Spleen (tissue), 11 donors: ENCODE results near the gene PLCB2. TPM values are rescaled to one million over a fixed set of nuclear protein-coding genes. Genes with fewer than 3 reads are reported as not detected.

Experiments used
- DNase-seq: peaks from one replicate; pipeline ENCODE4 v3.0.0-alpha.2; 2020
- H3K27ac ChIP-seq, 8 donors: fragments of 200-600 bp; sonication (generic) in 7 of 8; 1 replicate in 4 of 8; 2 replicates in 4 of 8; pipeline versions ENCODE4 v1.5.0 to v1.8.0; 2016 to 2021; ENCODE audit warnings: inconsistent platforms in 4 of 8, mild to moderate bottlenecking in 4 of 8, moderate library complexity in 1 of 8
- H3K27me3 ChIP-seq, 7 donors: fragments of 200-600 bp; sonication (generic) in 6 of 7; replicated peaks in 1 of 7; 1 replicate in 4 of 7; 2 replicates in 3 of 7; pipeline versions ENCODE4 v1.5.0 to v1.8.0; 2016 to 2021; ENCODE audit warnings: inconsistent platforms in 3 of 7, mild to moderate bottlenecking in 1 of 7
- H3K36me3 ChIP-seq, 6 donors: fragments of 200-600 bp; sonication (generic) in 5 of 6; 1 replicate in 4 of 6; 2 replicates in 2 of 6; pipeline versions ENCODE4 v1.5.0 to v1.8.0; 2016 to 2021; ENCODE audit warnings: inconsistent platforms in 2 of 6
- H3K4me1 ChIP-seq, 6 donors: fragments of 200-600 bp; sonication (generic) in 5 of 6; 1 replicate in 3 of 6; 2 replicates in 3 of 6; pipeline versions ENCODE4 v1.5.0 to v1.8.0; 2016 to 2021; ENCODE audit warnings: inconsistent platforms in 3 of 6
- H3K4me3 ChIP-seq, 8 donors: fragments of 200-600 bp; sonication (generic) in 7 of 8; 1 replicate in 4 of 8; 2 replicates in 4 of 8; pipeline versions ENCODE4 v1.5.0 to v1.8.0; 2016 to 2021; ENCODE audit warnings: inconsistent platforms in 4 of 8, mild to moderate bottlenecking in 4 of 8, moderate library complexity in 2 of 8
- H3K9me3 ChIP-seq, 8 donors: fragments of 200-600 bp; sonication (generic) in 7 of 8; 1 replicate in 4 of 8; 2 replicates in 4 of 8; pipeline versions ENCODE4 v1.5.0 to v1.8.0; 2016 to 2021; ENCODE audit warnings: inconsistent platforms in 4 of 8
- CTCF ChIP-seq, 11 experiments: fragments of 200-600 bp in 7 of 11; fragments of 450-650 bp in 4 of 11; sonication (generic) in 4 of 11; IDR thresholded peaks in 8 of 11; conservative IDR thresholded peaks in 3 of 11; 1 replicate in 7 of 11; 2 replicates in 4 of 11; pipeline versions ENCODE4 v1.4.0 to v1.8.0; 2016 to 2021; ENCODE audit warnings: antibody characterized with exemption in 11 of 11, inconsistent platforms in 4 of 11, mild to moderate bottlenecking in 1 of 11
- POLR2A ChIP-seq, 3 donors: fragments of 450-650 bp; IDR thresholded peaks; one replicate each; pipeline ENCODE4 v1.5.1; 2017; ENCODE audit warnings: antibody characterized with exemption in 3 of 3, mild to moderate bottlenecking in 1 of 3
- POLR2AphosphoS5 ChIP-seq, 3 donors: sonication (generic); formaldehyde crosslinking; IDR thresholded peaks; one replicate each; pipeline ENCODE4 v1.5.1; 2017; ENCODE audit warnings: antibody characterized with exemption in 3 of 3
- WGBS, 5 donors: extraction: QIAGEN DNeasy Blood & Tissue Kit in 3 of 5; methylation state at CpG; one replicate each; pipeline versions ENCODE4 v1.1.5 to v1.1.7; 2013 to 2018; 5-methylcytosine and 5-hydroxymethylcytosine counted together
- intact Hi-C: fragments of 100-400 bp; cut with DNase I; formaldehyde crosslinking; loops from one replicate; pipeline ENCODE4 v1.15.0; 2023; ENCODE audit warnings: low total_unique reads
- polyA plus RNA-seq, 3 donors: library from polyadenylated mRNA; stranded (reverse); fragments of 200-250 nt; gene quantifications; one replicate each; pipeline ENCODE4 v1.2.1, GENCODE V29; 2013
- total RNA-seq, 7 donors: library from RNA; depleted of rRNA in 3 of 7; stranded (reverse); fragments of >200 nt in 3 of 7; fragmentation: NEBNext Ultra II Directional in 4 of 7; extraction: Animal tissue kit (Norgen Biotek cat#: 25700) in 4 of 7; gene quantifications; one replicate each; pipeline versions ENCODE4 v1.1.0 to v1.2.1, GENCODE V29; 2016 to 2021
- donor health status: healthy with polysubstance abuse.
- donor health status: DM: no; HTN: no; CAD: no; lungs with moderate emphysema.
- donor health status: DM: no; HTN: no; CAD: no.
- donor health status: Bipolar disorder and iron deficiency.
- donor health status: healthy.
- donor health status: DM: no; HTN: no; CAD: no.
- donor health status: DM: yes; HTN: yes; CAD: no.

The PLCB2 gene
- total and polyA plus RNA-seq, 10 donors: 63.8 to 247 (median 187) TPM

- intact Hi-C loops: no loop called here
- H3K27ac ChIP-seq: no peak overlapping the region
- 89 to 94% (median 92%) methylated on average over 9 to 10 of the region's 10 CpGs for WGBS, 5 donors
- peaks cover 0 to 20% (median 13%) of the 10 kb centered on the region in 6 donors for H3K4me1 ChIP-seq
- H3K27me3 ChIP-seq: peaks cover 0 to 33% (median 11%) of the 10 kb centered on the region in 7 donors
- TF ChIP-seq POLR2A (IDR thresholded peaks at IDR 0.05) (no peak), CTCF (IDR thresholded peaks at IDR 0.05 in 8 of 11, conservative IDR thresholded peaks at IDR 0.05 in 3 of 11) (no peak), POLR2AphosphoS5 (IDR thresholded peaks at IDR 0.05) (no peak)
- no peak overlapping the region for H3K4me3 ChIP-seq
- DNase-seq: peak; percentile 58
- H3K36me3 ChIP-seq: no peaks in the 10 kb centered on the region
- H3K9me3 ChIP-seq: no peaks in the 10 kb centered on the region
These were observed 67.0 kb downstream of the PLCB2 start for GRCh38 chr15:40240619-40241221.

GRCh38 chr15:40239693-40240618 is 67.8 kb downstream of the PLCB2 start:
- DNase-seq: peak; percentile 69
- intact Hi-C loops: no loop called here

GRCh38 chr15:40239404-40239692 is 68.4 kb downstream of the PLCB2 start:
- intact Hi-C loops: no loop called here
- TF ChIP-seq POLR2AphosphoS5 (IDR thresholded peaks at IDR 0.05): no peak
- no peak for TF ChIP-seq POLR2A (IDR thresholded peaks at IDR 0.05)
- TF ChIP-seq CTCF (IDR thresholded peaks at IDR 0.05 in 8 of 11, conservative IDR thresholded peaks at IDR 0.05 in 3 of 11): no peak
- H3K4me3 ChIP-seq: peak overlapping the region in 4 of 8 donors; percentile 16 to 59 (median 24)
- H3K4me1 ChIP-seq: peaks cover 3 to 34% (median 25%) of the 10 kb centered on the region in 6 donors
- 36 to 64% (median 49%) methylated on average over 5 of the region's 5 CpGs for WGBS, 5 donors
- no peaks in the 10 kb centered on the region for H3K36me3 ChIP-seq
- peaks cover 0 to 33% (median 11%) of the 10 kb centered on the region in 7 donors for H3K27me3 ChIP-seq
- H3K9me3 ChIP-seq: no peaks in the 10 kb centered on the region
- no peak overlapping the region for H3K27ac ChIP-seq
- no peak for DNase-seq

More at GRCh38 chr15:40239693-40240618, 67.8 kb downstream of the PLCB2 start:
- H3K4me3 ChIP-seq: peak overlapping the region in 1 of 8 donors; percentile 59
- H3K4me1 ChIP-seq: peaks cover under 1 to 27% (median 19%) of the 10 kb centered on the region in 6 donors
- H3K9me3 ChIP-seq: no peaks in the 10 kb centered on the region
- no peaks in the 10 kb centered on the region for H3K36me3 ChIP-seq
- peaks cover 0 to 33% (median 11%) of the 10 kb centered on the region in 7 donors for H3K27me3 ChIP-seq
- TF ChIP-seq CTCF (IDR thresholded peaks at IDR 0.05 in 8 of 11, conservative IDR thresholded peaks at IDR 0.05 in 3 of 11): no peak
- no peak for TF ChIP-seq POLR2AphosphoS5 (IDR thresholded peaks at IDR 0.05)
- no peak for TF ChIP-seq POLR2A (IDR thresholded peaks at IDR 0.05)
- WGBS, 5 donors: 82 to 91% (median 87%) methylated on average over 17 to 19 of the region's 19 CpGs
- no peak overlapping the region for H3K27ac ChIP-seq
